Heart right ventricle (tissue), 16 donors: ENCODE measurements around the gene CFAP157. TPM values are rescaled to one million over a fixed set of nuclear protein-coding genes. Genes with fewer than 3 reads are reported as not detected.

Source experiments
- ATAC-seq, 8 donors: fragments of 200-7000 bp; cut with Tn5 transposase; one replicate each; pipeline ENCODE4 v1.9.1; 2020; ENCODE audit warnings: mild to moderate bottlenecking in 8 of 8, moderate library complexity in 8 of 8, moderate number of reproducible peaks in 1 of 8
- DNase-seq, 2 donors: peaks; one replicate each; pipeline ENCODE4 v3.0.0-alpha.2; 2020
- H3K27ac ChIP-seq, 10 donors: fragments of 200-600 bp; sonication (generic) in 2 of 10; one replicate each; pipeline versions ENCODE4 v1.5.0 to v1.8.0; 2020 to 2022; ENCODE audit warnings: mild to moderate bottlenecking in 3 of 10
- H3K27me3 ChIP-seq, 7 donors: fragments of 200-600 bp; one replicate each; pipeline ENCODE4 v1.8.0; 2021 to 2022; ENCODE audit warnings: mild to moderate bottlenecking in 2 of 7
- H3K36me3 ChIP-seq, 9 donors: fragments of 200-600 bp; sonication (generic) in 1 of 9; one replicate each; pipeline versions ENCODE4 v1.5.0 to v1.8.0; 2020 to 2022; ENCODE audit warnings: mild to moderate bottlenecking in 2 of 9
- H3K4me1 ChIP-seq, 9 donors: fragments of 200-600 bp; sonication (generic) in 1 of 9; one replicate each; pipeline versions ENCODE4 v1.5.0 to v1.8.0; 2020 to 2022; ENCODE audit warnings: mild to moderate bottlenecking in 4 of 9
- H3K4me3 ChIP-seq, 10 donors: fragments of 200-600 bp; sonication (generic) in 2 of 10; one replicate each; pipeline versions ENCODE4 v1.5.0 to v1.8.0; 2020 to 2022; ENCODE audit warnings: mild to moderate bottlenecking in 7 of 10, moderate library complexity in 2 of 10
- H3K9me3 ChIP-seq, 11 donors: fragments of 200-600 bp in 10 of 11; sonication (generic) in 2 of 11; one replicate each; pipeline versions ENCODE4 v1.5.0 to v1.8.0; 2013 to 2022; ENCODE audit warnings: mild to moderate bottlenecking in 2 of 11, control low read depth in 1 of 11, moderate library complexity in 1 of 11
- CTCF ChIP-seq, 9 donors: fragments of 200-600 bp; sonication (generic) in 2 of 9; IDR thresholded peaks; one replicate each; pipeline versions ENCODE4 v1.5.0 to v1.8.0; 2021 to 2022; ENCODE audit warnings: antibody characterized with exemption in 9 of 9, mild to moderate bottlenecking in 5 of 9, moderate library complexity in 1 of 9
- WGBS, 2 donors: extraction: QIAGEN DNeasy Blood & Tissue Kit; methylation state at CpG; one replicate each; pipeline ENCODE4 v1.1.7; 2013; ENCODE audit warnings: inconsistent platforms in 1 of 2; 5-methylcytosine and 5-hydroxymethylcytosine counted together
- intact Hi-C, 10 donors: fragments of 100-400 bp; cut with DNase I; formaldehyde crosslinking; loops; one replicate each; pipeline versions ENCODE4 v1.11.1 to v1.14.2; 2022
- polyA plus RNA-seq, 2 donors: library from polyadenylated mRNA; stranded (reverse); fragments of 200-250 nt; gene quantifications; one replicate each; pipeline ENCODE4 v1.2.3, GENCODE V29; 2013
- total RNA-seq, 10 donors: library from RNA; stranded (reverse); fragmentation: NEBNext Ultra II Directional in 3 of 10; extraction: Animal tissue kit (Norgen Biotek cat#: 25700) in 3 of 10; gene quantifications; one replicate each; pipeline versions ENCODE4 v1.2.1 to v1.2.4, GENCODE V29; 2021 to 2023
- donor health status: Arrhythmogenic right ventricular cardiomyopathy.
- donor health status: ischemic (EF 13 %, LVEDD 7.1; RV severe dilation, severe dysfunction).
- donor health status: healthy with polysubstance abuse.
- donor health status: DM: no; HTN: yes; CAD: no.
- donor health status: DM: no; HTN: no; CAD: no.
- donor health status: ischemic (EF 25% LVEDD 6.9; RV normal size, moderate dysfunction).
- donor health status: ischemic (EF 25% LVEDD 5.7; RV mildly dilated, moderate dysfunction).
- donor health status: healthy.
- donor health status: DM: yes; HTN: yes; CAD: no.
- donor health status: Ischemic cardiomyopathy.
- donor health status: ischemic (EF 35%, LVEDD 5.7; RV mildly dilated, moderate dysfunction).
- donor health status: nonischemic (EF 11% LVEDD 7.7; RV severe dilation, severe dysfunction).
- donor health status: DM: yes; HTN: yes; CAD: no.
- donor health status: PGD.
- donor health status: ischemic (EF 29% LVEDD 5.4; RV normal size, mild dysfunction).
- donor health status: nonischemic (EF 23%, LVEDD 6.1; RV moderate dilation, normal function).

CFAP157 gene
- total and polyA plus RNA-seq, 12 donors: 0.10 to 0.19 (median 0.14) TPM; not detected in 8

- Histone ChIP-seq H3K9me3 (no peaks in the 10 kb centered on the region), H3K4me3 (no peak overlapping the region), H3K27ac (no peak overlapping the region), H3K27me3 (no peaks in the 10 kb centered on the region), H3K4me1 (peaks cover 3 to 16% (median 11%) of the 10 kb centered on the region in 9 donors), H3K36me3 (no peaks in the 10 kb centered on the region)
- no peak for DNase-seq
- intact Hi-C loops: no loop called here
- no peak for TF ChIP-seq CTCF (IDR thresholded peaks at IDR 0.05)
- ATAC-seq: no peak
- WGBS, 2 donors: 93 to 94% methylated on average over 10 of the region's 10 CpGs
These were observed 3.5 kb downstream of the CFAP157 start for GRCh38 chr9:127710204-127710783.

GRCh38 chr9:127711226-127711701 lies 4.5 kb downstream of the CFAP157 start:
- 77 to 84% methylated on average over 9 of the region's 9 CpGs for WGBS, 2 donors
- Histone ChIP-seq H3K27me3 (no peaks in the 10 kb centered on the region), H3K36me3 (no peaks in the 10 kb centered on the region), H3K4me3 (no peak overlapping the region), H3K27ac (no peak overlapping the region), H3K9me3 (no peaks in the 10 kb centered on the region), H3K4me1 (peaks cover 4 to 20% (median 15%) of the 10 kb centered on the region in 9 donors)
- TF ChIP-seq CTCF (IDR thresholded peaks at IDR 0.05): no peak
- intact Hi-C loops: no loop called here
- ATAC-seq (no peak), DNase-seq (no peak)

GRCh38 chr9:127711831-127712274 lies 5.1 kb downstream of the CFAP157 start:
- intact Hi-C loops: no loop called here
- H3K4me1 ChIP-seq: peaks cover 4 to 23% (median 18%) of the 10 kb centered on the region in 9 donors
- no peaks in the 10 kb centered on the region for H3K36me3 ChIP-seq
- no peak overlapping the region for H3K4me3 ChIP-seq
- no peaks in the 10 kb centered on the region for H3K27me3 ChIP-seq
- no peak for DNase-seq
- no peak for TF ChIP-seq CTCF (IDR thresholded peaks at IDR 0.05)
- H3K27ac ChIP-seq: no peak overlapping the region
- H3K9me3 ChIP-seq: no peaks in the 10 kb centered on the region
- 84 to 86% methylated on average over 11 of the region's 11 CpGs for WGBS, 2 donors
- no peak for ATAC-seq

- Histone ChIP-seq H3K36me3 (no peaks in the 10 kb centered on the region), H3K4me1 (peaks cover 4 to 23% (median 18%) of the 10 kb centered on the region in 9 donors), H3K4me3 (no peak overlapping the region), H3K9me3 (no peaks in the 10 kb centered on the region), H3K27me3 (no peaks in the 10 kb centered on the region), H3K27ac (no peak overlapping the region)
- intact Hi-C loops: no loop called here
- no peak for ATAC-seq
- 90 to 91% methylated on average over 11 of the region's 11 CpGs for WGBS, 2 donors
- no peak for TF ChIP-seq CTCF (IDR thresholded peaks at IDR 0.05)
- DNase-seq: no peak
These were observed 5.6 kb downstream of the CFAP157 start for GRCh38 chr9:127712371-127712770.
